Measurements from ENCODE around the gene NCAPH2.

NCAPH2 gene

GRCh38 chr22:50563413-50564160, 55.6 kb downstream of the NCAPH2 start:
- TF ChIP-seq GATA2 (IDR thresholded peaks at IDR 0.05; ENCODE audit: low read depth, low read length) (no peak), GATA3 (IDR thresholded peaks at IDR 0.05; ENCODE audit: low read depth, low read length) (no peak)

- no peak for TF ChIP-seq GATA2 (IDR thresholded peaks at IDR 0.05; ENCODE audit: low read depth, low read length)
- no peak for TF ChIP-seq GATA3 (IDR thresholded peaks at IDR 0.05; ENCODE audit: low read depth, low read length)
Measured at GRCh38 chr22:50564289-50564688, 56.3 kb downstream of the NCAPH2 start.

- TF ChIP-seq GATA3 (IDR thresholded peaks at IDR 0.05; ENCODE audit: low read depth, low read length) (no peak), GATA2 (IDR thresholded peaks at IDR 0.05; ENCODE audit: low read depth, low read length) (no peak)
Measured at GRCh38 chr22:50567721-50568252, 59.8 kb downstream of the NCAPH2 start.

- no peak for TF ChIP-seq GATA2 (IDR thresholded peaks at IDR 0.05; ENCODE audit: low read depth, low read length)
- no peak for TF ChIP-seq GATA3 (IDR thresholded peaks at IDR 0.05; ENCODE audit: low read depth, low read length)
Measured at GRCh38 chr22:50568626-50569025, 60.6 kb downstream of the NCAPH2 start.

- TF ChIP-seq GATA3 (IDR thresholded peaks at IDR 0.05; ENCODE audit: low read depth, low read length) (no peak), GATA2 (IDR thresholded peaks at IDR 0.05; ENCODE audit: low read depth, low read length) (no peak)
Measured at GRCh38 chr22:50569041-50569459, 61.0 kb downstream of the NCAPH2 start.

GRCh38 chr22:50569896-50570535, 62.0 kb downstream of the NCAPH2 start:
- no peak for TF ChIP-seq GATA3 (IDR thresholded peaks at IDR 0.05; ENCODE audit: low read depth, low read length)
- TF ChIP-seq GATA2 (IDR thresholded peaks at IDR 0.05; ENCODE audit: low read depth, low read length), result no peak

GRCh38 chr22:50570861-50571260, 62.8 kb downstream of the NCAPH2 start:
- no peak for TF ChIP-seq GATA2 (IDR thresholded peaks at IDR 0.05; ENCODE audit: low read depth, low read length)
- TF ChIP-seq GATA3 (IDR thresholded peaks at IDR 0.05; ENCODE audit: low read depth, low read length), result no peak

- no peak for TF ChIP-seq GATA3 (IDR thresholded peaks at IDR 0.05; ENCODE audit: low read depth, low read length)
- no peak for TF ChIP-seq GATA2 (IDR thresholded peaks at IDR 0.05; ENCODE audit: low read depth, low read length)
Measured at GRCh38 chr22:50571264-50572175, 63.5 kb downstream of the NCAPH2 start.

GRCh38 chr22:50572965-50573364, 64.9 kb downstream of the NCAPH2 start:
- no peak for TF ChIP-seq GATA3 (IDR thresholded peaks at IDR 0.05; ENCODE audit: low read depth, low read length)
- no peak for TF ChIP-seq GATA2 (IDR thresholded peaks at IDR 0.05; ENCODE audit: low read depth, low read length)

- TF ChIP-seq GATA3 (IDR thresholded peaks at IDR 0.05; ENCODE audit: low read depth, low read length) (no peak), GATA2 (IDR thresholded peaks at IDR 0.05; ENCODE audit: low read depth, low read length) (no peak)
Measured at GRCh38 chr22:50573491-50574382, 65.7 kb downstream of the NCAPH2 start.

GRCh38 chr22:50574383-50574755, 66.3 kb downstream of the NCAPH2 start:
- no peak for TF ChIP-seq GATA3 (IDR thresholded peaks at IDR 0.05; ENCODE audit: low read depth, low read length)
- no peak for TF ChIP-seq GATA2 (IDR thresholded peaks at IDR 0.05; ENCODE audit: low read depth, low read length)
